Astrocyte (in vitro differentiated cells and primary cell): ENCODE measurements around the gene LIMS2. TPM values are rescaled to one million over a fixed set of nuclear protein-coding genes. Genes with fewer than 3 reads are reported as not detected.

Experiments
- DNase-seq: peaks from one replicate; pipeline ENCODE4 v3.0.0-alpha.2; 2010; ENCODE audit warnings: low read depth
- FAIRE-seq: peaks from 2 replicates; lab custom pipeline; 2011; peaks lifted over from hg19 to GRCh38; lab: Jason Lieb, UNC
- H2AFZ ChIP-seq: 2 replicates; pipeline ENCODE4 v1.6.0; 2012; ENCODE audit warnings: low read depth, low read length, inconsistent platforms
- H3K27ac ChIP-seq: 2 replicates; pipeline ENCODE4 v1.5.1; 2011; ENCODE audit warnings: low read depth, low read length, inconsistent platforms
- H3K27me3 ChIP-seq: 2 replicates; pipeline ENCODE4 v1.6.0; 2011; ENCODE audit warnings: low read length, inconsistent platforms; ENCODE audit not compliant: insufficient read depth
- H3K36me3 ChIP-seq: 2 replicates; pipeline ENCODE4 v1.5.1; 2011; ENCODE audit warnings: low read length, inconsistent platforms; ENCODE audit not compliant: insufficient read depth
- H3K4me1 ChIP-seq: 2 replicates; pipeline ENCODE4 v1.5.1; 2011; ENCODE audit warnings: low read length, inconsistent platforms; ENCODE audit not compliant: insufficient read depth
- H3K4me2 ChIP-seq: 2 replicates; pipeline ENCODE4 v1.6.0; 2012; ENCODE audit warnings: low read length, inconsistent platforms
- H3K4me3 ChIP-seq: 2 replicates; pipeline ENCODE4 v1.5.1; 2011; ENCODE audit warnings: low read depth, mild to moderate bottlenecking, low read length, inconsistent platforms; ENCODE audit not compliant: insufficient read depth
- H3K79me2 ChIP-seq: 2 replicates; pipeline ENCODE4 v1.6.0; 2012; ENCODE audit warnings: mild to moderate bottlenecking, low read length, inconsistent platforms; ENCODE audit not compliant: insufficient read depth
- H3K9ac ChIP-seq: 2 replicates; pipeline ENCODE4 v1.6.0; 2012; ENCODE audit warnings: mild to moderate bottlenecking, low read length, inconsistent platforms
- H3K9me3 ChIP-seq: 2 replicates; pipeline ENCODE4 v1.5.1; 2012; ENCODE audit warnings: low read depth, mild to moderate bottlenecking, low read length, inconsistent platforms; ENCODE audit not compliant: insufficient read depth
- H4K20me1 ChIP-seq: 2 replicates; pipeline ENCODE4 v1.6.0; 2012; ENCODE audit warnings: low read length, inconsistent platforms; ENCODE audit not compliant: insufficient read depth
- H3K27ac Mint-ChIP-seq: one replicate; pipeline ENCODE4 v1.8.0; 2021; ENCODE audit warnings: mild to moderate bottlenecking, mixed read lengths; ENCODE audit not compliant: unreplicated experiment
- H3K27me3 Mint-ChIP-seq: one replicate; pipeline ENCODE4 v1.8.0; 2021; ENCODE audit warnings: low read depth, mixed read lengths; ENCODE audit not compliant: unreplicated experiment
- H3K36me3 Mint-ChIP-seq: one replicate; pipeline ENCODE4 v1.8.0; 2021; ENCODE audit warnings: low read depth, mixed read lengths; ENCODE audit not compliant: unreplicated experiment
- H3K4me1 Mint-ChIP-seq: one replicate; pipeline ENCODE4 v1.8.0; 2021; ENCODE audit warnings: low read depth, mixed read lengths; ENCODE audit not compliant: unreplicated experiment
- H3K4me3 Mint-ChIP-seq: one replicate; pipeline ENCODE4 v1.8.0; 2021; ENCODE audit warnings: mild to moderate bottlenecking, moderate library complexity, mixed read lengths; ENCODE audit not compliant: unreplicated experiment
- H3K9me3 Mint-ChIP-seq: one replicate; pipeline ENCODE4 v1.8.0; 2021; ENCODE audit warnings: mild to moderate bottlenecking, mixed read lengths; ENCODE audit not compliant: unreplicated experiment
- CTCF ChIP-seq: IDR thresholded peaks from 2 replicates; pipeline ENCODE4 v1.5.1; 2011; ENCODE audit warnings: low read depth, mild to moderate bottlenecking, inconsistent platforms, low read length, moderate library complexity; ENCODE audit not compliant: insufficient read depth
- EZH2 ChIP-seq: IDR thresholded peaks from 2 replicates; pipeline ENCODE4 v1.6.1; 2012; ENCODE audit warnings: mild to moderate bottlenecking, low read length, inconsistent platforms; ENCODE audit not compliant: insufficient read depth
- total RNA-seq: library from RNA; stranded (reverse); gene quantifications from 2 replicates; pipeline ENCODE4 v1.2.1, GENCODE V29; 2021

Gene LIMS2
- total RNA-seq, 1 donor from 2014 or later = 73.3 TPM

GRCh38 chr2:127597984-127598380, 77.3 kb downstream of the LIMS2 start:
- no peak overlapping the region for H3K9ac ChIP-seq
- peak; percentile 62 for DNase-seq
- Mint-ChIP-seq H3K4me3 (no peak overlapping the region), H3K4me1 (peaks cover 12% of the 10 kb centered on the region), H3K27ac (peak overlapping the region; percentile 69), H3K36me3 (peaks cover 2% of the 10 kb centered on the region), H3K27me3 (peaks cover 2% of the 10 kb centered on the region), H3K9me3 (peaks cover 33% of the 10 kb centered on the region)
- peak overlapping the region; percentile 42 for H3K4me2 ChIP-seq
- H2AFZ ChIP-seq = no peak overlapping the region
- H3K4me3 ChIP-seq = no peak overlapping the region
- H3K36me3 ChIP-seq = no peaks in the 10 kb centered on the region
- no peaks in the 10 kb centered on the region for H3K27me3 ChIP-seq
- H3K79me2 ChIP-seq = no peaks in the 10 kb centered on the region
- H4K20me1 ChIP-seq = no peaks in the 10 kb centered on the region
- H3K4me1 ChIP-seq = peaks cover 6% of the 10 kb centered on the region
- TF ChIP-seq EZH2 (no peak), CTCF (no peak)
- no peaks in the 10 kb centered on the region for H3K9me3 ChIP-seq
- FAIRE-seq = peak; percentile 41
- peak overlapping the region; percentile 13 for H3K27ac ChIP-seq

GRCh38 chr2:127597046-127597983, 78.0 kb downstream of the LIMS2 start:
- H3K27me3 Mint-ChIP-seq = peaks cover 2% of the 10 kb centered on the region
- Histone ChIP-seq H2AFZ (no peak overlapping the region), H3K27ac (no peak overlapping the region), H3K4me2 (peak overlapping the region; percentile 42), H3K9me3 (no peaks in the 10 kb centered on the region), H3K4me3 (no peak overlapping the region), H3K4me1 (peaks cover 6% of the 10 kb centered on the region), H3K79me2 (no peaks in the 10 kb centered on the region), H4K20me1 (no peaks in the 10 kb centered on the region), H3K36me3 (no peaks in the 10 kb centered on the region), H3K27me3 (no peaks in the 10 kb centered on the region), H3K9ac (no peak overlapping the region)
- TF ChIP-seq EZH2 (no peak), CTCF (no peak)
- peaks cover 12% of the 10 kb centered on the region for H3K4me1 Mint-ChIP-seq
- peaks cover 28% of the 10 kb centered on the region for H3K9me3 Mint-ChIP-seq
- FAIRE-seq (no peak), DNase-seq (no peak)
- peak overlapping the region; percentile 69 for H3K27ac Mint-ChIP-seq
- H3K36me3 Mint-ChIP-seq = peaks cover 2% of the 10 kb centered on the region
- no peak overlapping the region for H3K4me3 Mint-ChIP-seq
